HTERT RPE-1 (cell line): ENCODE results near the gene BEX1.
"Not testable (repeated sequence)": the region's sequence is repeated elsewhere in the genome, so short reads cannot be mapped to it uniquely, and the experiment has no call there.

ENCODE experiments used
- in situ Hi-C: fragments of 300-500 bp; cut with MboI; formaldehyde crosslinking; loops from 4 replicates; pipeline ENCODE4 v1.14.3; 2020; ENCODE audit warnings: low sequenced_read_pairs

Gene BEX1

GRCh38 chrX:103063918-103064434, at the start of gene BEX1:
Gene BEX1, minus strand, starts transcription at chrX:103064171. Its CDS starts 897 bp downstream, at chrX:103063274.
- in situ Hi-C loops = no loop called here

DNA sequence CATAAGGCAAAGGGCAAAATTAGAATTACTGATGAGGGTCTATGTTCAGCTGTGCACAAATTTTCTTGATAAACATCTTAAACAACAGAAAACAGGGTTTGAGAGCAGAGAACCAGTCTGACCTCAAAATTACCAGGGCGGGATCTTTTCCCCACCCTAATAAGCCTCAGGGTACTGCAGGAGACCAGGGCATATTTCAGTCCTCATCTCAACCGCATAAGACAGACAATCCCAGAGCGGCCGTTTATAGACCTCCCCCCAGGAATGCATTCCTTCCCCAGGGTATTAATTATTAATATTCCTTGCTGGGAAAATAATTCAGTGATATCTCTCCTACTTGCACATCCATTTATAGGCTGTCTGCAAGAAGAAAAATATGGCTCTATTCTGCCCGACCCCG, 45.5 kb upstream of the BEX1 start:
- in situ Hi-C loops = not testable (repeated sequence)

- in situ Hi-C loops = no loop called here
Measured at GRCh38 chrX:103107836-103108235, 43.9 kb upstream of the BEX1 start.

- in situ Hi-C loops = not testable (repeated sequence)
Measured at GRCh38 chrX:103107227-103107737, 43.3 kb upstream of the BEX1 start.

DNA sequence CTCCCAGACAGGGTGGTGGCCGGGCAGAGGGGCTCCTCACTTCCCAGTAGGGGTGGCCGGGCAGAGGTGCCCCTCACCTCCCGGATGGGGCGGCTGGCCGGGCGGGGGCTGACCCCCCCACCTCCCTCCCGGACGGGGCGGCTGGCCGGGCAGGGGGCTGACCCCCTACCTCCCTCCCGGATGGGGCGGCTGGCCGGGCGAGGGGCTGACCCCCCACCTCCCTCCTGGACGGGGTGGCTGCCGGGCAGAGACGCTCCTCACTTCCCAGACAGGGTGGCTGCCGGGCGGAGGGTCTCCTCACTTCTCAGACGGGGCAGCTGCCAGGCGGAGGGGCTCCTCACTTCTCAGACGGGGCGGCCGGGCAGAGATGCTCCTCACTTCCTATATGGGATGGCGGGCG, 40.4 kb upstream of the BEX1 start:
- in situ Hi-C loops = not testable (repeated sequence)

- in situ Hi-C loops = not testable (repeated sequence)
Measured at GRCh38 chrX:103103866-103104265, 39.9 kb upstream of the BEX1 start.

DNA sequence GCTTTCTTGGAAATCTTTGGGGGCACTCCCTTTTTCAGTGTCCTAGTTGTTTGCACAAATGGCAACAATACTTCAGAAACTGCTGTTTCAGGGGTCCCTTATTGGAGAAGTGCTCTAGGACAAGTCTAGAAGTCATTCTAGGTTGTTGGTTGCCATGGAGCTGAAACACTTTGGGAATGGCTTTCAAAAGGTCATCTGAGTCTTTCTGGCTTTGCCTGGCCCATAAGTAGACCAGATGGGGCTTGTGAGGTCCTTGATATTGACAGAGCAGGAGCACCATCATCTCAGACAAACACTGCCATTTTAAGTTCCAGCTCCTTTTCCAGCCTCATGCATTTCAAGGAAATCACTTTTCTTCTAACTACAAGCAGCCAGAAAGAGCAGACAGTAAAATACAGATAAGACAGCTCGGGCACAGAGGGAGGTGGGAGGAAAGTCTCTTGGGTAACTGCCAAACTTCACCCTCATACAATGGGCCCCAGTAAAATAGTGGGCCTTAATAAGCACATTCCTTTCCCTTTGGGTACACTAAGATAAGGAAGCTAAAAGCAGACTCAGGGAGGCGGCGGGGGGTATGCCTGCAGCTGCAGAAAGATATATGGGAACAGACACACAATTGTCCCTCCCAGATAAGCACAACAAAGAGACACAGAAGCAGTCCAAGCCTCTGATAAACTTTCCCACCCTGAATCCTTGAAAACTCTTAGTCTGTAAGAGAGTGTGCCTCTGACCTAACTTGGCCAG, 37.5 kb upstream of the BEX1 start:
- in situ Hi-C loops = no loop called here

DNA sequence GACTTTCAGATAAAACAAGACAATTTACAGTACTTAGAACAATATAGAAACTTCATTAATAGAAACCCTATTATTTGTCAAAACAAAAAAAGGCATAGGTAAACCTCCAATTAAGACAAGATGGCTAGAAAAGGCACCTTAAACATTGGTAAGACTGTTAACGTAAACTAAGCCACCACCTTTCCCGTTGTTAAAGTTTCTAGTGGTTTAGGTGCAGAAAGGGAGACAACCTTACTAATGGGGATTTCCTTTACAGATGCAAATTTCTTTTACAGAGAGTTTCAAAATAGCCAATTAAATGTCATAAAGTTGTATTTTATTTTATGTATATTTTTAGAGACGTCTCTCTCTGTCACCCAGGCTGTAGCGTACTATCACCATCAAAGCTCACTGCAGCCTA, 36.5 kb upstream of the BEX1 start:
- in situ Hi-C loops = no loop called here

- in situ Hi-C loops = no loop called here
Measured at GRCh38 chrX:103099691-103100090, 35.7 kb upstream of the BEX1 start.

DNA sequence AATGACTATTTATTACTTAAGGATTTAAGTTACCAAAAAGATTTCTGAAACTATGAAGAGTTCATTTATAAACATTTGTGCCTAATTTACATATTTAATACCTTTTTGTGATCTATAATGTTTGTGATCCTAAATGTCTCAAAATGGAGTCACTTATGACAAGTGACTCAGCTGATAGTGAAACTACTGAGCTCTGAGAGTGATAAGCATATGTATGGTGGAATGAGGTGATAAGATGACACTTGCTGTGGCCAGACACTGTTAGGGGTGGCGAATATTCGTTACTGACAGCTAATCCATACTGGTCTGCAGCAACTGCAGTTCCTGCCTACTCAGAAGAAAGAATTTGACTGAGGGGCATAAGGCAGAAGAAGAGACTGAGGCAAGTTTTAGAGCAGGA, 34.5 kb upstream of the BEX1 start:
- in situ Hi-C loops = no loop called here

GRCh38 chrX:103092942-103093341, 29.0 kb upstream of the BEX1 start, which contains the start of gene NXF3:
Gene NXF3, minus strand, starts transcription at chrX:103093143. Its CDS starts 120 bp downstream, at chrX:103093023.
- in situ Hi-C loops = no loop called here

- in situ Hi-C loops = no loop called here
Measured at GRCh38 chrX:103081051-103081450, 17.1 kb upstream of the BEX1 start.

DNA sequence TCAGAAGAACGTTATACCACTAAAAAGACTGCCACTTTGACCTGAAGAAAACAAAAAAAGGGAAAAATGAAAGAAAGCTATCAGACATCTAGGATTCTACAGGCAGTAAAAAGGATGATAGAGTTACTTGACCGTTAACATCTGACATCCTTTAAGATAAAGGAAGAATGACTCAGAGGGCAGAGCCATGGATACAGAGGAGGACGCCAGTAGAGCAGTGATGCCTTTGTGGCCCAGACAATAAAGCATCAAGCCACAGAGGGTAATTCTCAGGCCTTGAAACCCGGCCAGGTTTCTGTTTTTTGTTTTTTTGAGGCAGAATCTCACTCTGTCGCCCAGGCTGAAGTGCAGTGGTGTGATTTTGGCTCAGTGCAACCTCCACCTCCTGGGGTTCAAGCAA, 9.5 kb upstream of the BEX1 start:
- in situ Hi-C loops = no loop called here

- in situ Hi-C loops = no loop called here
Measured at GRCh38 chrX:103066606-103067005, 2.6 kb upstream of the BEX1 start.

- in situ Hi-C loops = no loop called here
Measured at GRCh38 chrX:103063191-103063845, 653 bp downstream of the BEX1 start.

- in situ Hi-C loops = no loop called here
Measured at GRCh38 chrX:103061486-103061885, 2.5 kb downstream of the BEX1 start.

- in situ Hi-C loops = no loop called here
Measured at GRCh38 chrX:103056902-103057301, 7.1 kb downstream of the BEX1 start.

DNA sequence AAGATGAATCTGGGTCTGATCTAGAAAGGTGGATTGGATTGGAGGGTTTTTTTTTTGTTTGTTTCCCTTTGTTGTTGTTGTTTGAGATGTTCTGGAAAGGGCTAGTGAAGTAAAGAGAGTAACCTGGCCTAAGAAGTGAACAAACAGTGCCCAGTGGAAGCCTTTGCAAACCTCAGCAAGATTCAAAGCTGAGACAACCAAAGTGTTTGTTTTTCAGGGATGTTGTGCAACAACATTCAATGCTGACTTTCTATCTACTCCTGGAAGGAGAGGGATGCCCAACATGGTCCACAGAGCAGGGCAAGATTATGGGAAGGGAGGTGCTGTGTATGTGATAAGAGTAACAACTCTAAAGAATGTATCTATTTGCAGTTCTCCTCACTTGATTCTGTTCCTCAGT, 11.3 kb downstream of the BEX1 start:
- in situ Hi-C loops = no loop called here

GRCh38 chrX:103051260-103051789, 12.6 kb downstream of the BEX1 start:
- in situ Hi-C loops = no loop called here

GRCh38 chrX:103033371-103033770, 30.6 kb downstream of the BEX1 start:
- in situ Hi-C loops = not testable (repeated sequence)

DNA sequence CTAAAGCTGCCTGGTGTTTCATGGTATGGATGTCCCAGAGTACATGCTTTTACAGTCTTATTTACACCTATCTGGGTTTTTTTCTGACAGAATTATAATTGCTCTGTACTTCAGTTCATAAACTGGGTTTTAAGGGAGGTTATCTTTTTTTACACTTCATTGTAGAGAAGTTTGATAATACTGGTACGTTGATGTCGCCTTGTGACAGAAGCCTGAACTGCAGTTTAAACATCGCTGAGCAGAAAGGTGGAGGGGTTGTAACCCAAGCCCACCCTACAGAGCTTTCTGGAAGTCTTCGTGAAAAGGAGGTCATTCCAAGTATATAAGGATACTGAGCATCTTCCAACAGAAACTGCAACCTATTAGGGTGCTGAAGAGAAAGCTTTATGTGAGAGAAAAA, 46.4 kb downstream of the BEX1 start:
- in situ Hi-C loops = no loop called here

DNA sequence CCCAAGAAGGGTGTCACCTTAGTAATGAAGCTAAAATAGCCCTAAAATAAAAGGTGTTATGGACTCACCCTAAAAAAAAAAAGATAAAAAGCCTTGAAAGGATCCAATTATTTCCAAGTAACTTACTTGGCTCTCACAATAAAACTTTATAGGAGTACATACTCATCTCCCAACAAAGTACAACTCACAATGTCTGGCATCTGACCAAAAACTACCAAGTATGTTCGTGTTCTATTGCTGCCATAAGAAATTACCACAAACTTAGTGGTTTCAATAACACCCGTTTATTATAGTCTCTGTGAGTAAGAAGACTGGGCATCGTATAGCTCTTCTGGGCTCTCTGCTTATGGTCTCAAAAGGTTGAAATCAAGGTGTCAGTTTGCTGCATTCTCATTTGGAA, 51.0 kb downstream of the BEX1 start:
- in situ Hi-C loops = no loop called here
